HG03108 (cell line): ENCODE data around the gene GID8.

Source experiments
- ATAC-seq: cut with Tn5 transposase; IDR thresholded peaks from one replicate; pipeline ENCODE4 v1.9.1; 2021; ENCODE audit warnings: moderate library complexity; ENCODE audit not compliant: unreplicated experiment

The GID8 gene

DNA sequence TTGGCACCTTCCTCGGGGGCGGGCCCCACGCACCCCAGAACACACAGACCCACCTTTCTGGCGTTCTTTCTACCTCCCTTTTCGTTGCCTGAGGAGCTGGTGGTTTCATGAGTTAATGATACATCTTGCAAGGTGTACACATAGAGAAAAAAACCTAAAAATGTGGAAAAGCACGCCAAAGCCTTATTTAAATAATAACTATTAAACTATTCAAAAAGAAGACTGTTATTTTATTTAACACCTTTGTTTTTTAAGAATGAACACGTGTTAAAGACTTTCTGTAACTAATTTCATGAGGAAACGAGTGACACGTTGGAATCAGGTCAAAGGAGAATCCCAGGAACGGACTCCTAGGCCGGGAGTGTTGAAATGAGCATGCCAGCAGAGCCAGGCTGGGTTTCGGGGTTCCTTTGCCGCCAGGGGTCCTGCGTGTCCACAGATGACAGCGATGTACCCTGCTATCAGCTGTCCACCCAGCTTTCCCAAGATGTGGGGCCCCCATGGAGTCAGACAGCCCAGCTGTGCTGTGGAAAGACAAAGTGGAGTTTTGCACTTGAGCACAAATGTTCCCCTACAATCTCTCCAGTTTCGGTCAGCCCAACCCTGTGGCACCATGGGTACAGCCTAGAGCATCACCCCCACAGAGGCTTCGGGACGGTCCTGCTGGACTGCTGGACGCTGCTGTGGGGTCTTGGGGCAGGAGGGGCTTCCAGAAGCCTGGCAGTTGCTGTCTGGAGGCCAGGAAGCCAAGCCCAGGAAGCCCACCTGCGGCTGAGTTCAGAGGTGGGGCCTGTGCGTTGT lies 30.6 kb downstream of the GID8 start:
- no peak for ATAC-seq

DNA sequence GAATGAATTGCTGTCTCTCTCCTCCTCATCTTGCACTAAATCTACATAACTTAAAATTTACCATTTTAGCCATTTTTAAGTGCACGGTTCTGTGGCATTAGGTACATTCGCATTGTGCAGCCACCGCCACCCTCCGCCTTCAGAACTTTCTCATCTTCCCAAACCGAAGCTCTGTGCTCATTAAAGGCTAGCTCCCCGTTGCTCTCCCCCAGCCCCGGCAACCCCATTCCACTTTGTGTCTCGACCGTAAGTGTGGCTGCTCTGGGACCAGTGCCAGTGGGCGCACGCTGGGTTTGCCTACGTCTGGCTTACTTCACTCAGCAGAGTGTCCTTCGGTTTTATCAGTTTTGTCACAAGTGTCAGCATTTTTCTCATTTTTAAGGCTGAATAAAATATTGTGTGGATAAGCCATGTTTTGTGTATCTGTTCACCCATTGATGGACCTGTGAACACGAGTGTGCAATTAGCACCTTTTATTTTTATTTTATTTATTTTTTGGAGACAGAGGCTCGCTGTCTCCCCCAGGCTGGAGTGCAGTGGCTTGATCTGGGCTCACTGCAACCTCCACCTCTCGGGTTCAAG lies 31.3 kb downstream of the GID8 start:
- ATAC-seq = no peak

GRCh38 chr20:62969939-62970306 lies 32.0 kb downstream of the GID8 start:
- no peak for ATAC-seq

DNA sequence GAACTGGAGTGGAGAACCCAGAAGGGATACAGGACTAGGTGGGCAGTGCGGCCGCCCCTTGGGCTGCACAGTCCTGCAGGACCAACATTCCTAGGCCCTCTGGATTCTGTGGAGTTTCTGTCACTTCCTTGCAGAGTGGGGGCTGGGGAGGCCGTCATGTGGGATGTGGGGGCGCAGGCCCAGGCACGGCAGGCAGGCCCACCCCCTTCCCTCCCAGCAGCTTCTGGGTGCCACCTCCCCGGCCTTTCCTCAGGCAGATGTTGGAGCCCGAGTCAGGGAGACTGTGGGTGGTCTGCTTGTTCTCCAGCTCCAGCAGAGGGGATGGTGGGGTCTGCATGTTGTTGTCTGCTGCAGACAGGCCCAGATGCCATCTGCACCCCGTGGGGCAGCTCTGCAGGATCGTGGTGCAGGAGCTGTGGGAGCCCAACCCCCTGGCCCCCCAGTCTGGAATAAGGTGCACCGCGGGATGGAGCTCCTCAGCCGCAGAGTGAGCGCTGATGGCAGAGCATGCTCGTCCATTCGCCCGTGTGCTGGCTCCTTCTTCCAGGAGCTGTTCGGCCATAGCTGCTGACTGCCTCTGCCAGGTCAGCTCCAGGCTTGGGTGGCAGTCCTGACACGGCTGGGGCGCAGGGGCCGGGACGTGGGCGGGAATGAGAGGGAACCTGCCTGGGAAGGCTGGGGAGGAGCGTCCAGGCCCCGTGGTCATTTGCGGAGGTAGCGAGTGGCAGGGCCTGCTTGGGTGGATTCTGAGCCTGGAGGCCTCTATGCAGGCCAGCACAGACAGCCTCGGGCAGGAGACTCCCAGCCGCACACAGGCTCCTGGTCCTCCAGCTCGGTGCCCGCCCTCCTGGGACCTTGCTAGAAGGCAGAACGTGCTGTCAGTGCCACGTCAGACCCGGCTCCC lies 32.6 kb downstream of the GID8 start:
- ATAC-seq = no peak

DNA sequence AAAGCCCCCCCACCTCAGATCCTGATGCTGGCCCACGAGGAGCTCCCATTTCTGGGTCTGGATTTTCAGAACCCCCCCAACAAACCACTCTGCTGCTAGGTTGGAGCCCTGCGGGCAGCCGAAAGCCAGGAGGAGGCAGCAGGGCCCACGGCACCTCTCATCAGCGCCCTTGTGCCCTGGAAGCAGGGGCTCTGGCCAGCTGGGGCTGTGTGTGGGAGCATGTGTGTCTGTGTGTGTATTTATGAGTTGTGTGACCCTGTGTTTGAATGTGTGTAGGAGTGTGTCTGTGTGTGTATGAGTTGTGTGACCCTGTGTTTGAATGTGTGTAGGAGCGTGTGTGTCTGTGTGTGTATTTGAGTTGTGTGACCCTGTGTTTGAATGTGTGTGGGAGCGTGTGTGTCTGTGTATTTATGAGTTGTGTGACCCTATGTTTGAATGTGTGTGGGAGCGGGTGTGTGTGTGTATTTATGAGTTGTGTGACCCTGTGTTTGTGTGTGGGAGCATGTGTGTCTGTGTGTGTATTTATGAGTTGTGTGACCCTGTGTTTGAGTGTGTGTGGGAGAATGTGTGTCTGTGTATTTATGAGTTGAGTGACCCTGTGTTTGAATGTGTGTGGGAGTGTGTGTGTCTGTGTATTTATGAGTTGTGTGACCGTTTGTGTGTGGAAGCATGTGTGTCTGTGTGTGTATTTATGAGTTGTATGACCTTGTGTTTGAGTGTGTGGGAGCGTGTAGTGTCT lies 33.4 kb downstream of the GID8 start:
- no peak for ATAC-seq

- ATAC-seq = peak; percentile 79
Observed at GRCh38 chr20:62971950-62972844, 34.2 kb downstream of the GID8 start.

- ATAC-seq = no peak
Observed at GRCh38 chr20:62972845-62973745, 35.1 kb downstream of the GID8 start.

DNA sequence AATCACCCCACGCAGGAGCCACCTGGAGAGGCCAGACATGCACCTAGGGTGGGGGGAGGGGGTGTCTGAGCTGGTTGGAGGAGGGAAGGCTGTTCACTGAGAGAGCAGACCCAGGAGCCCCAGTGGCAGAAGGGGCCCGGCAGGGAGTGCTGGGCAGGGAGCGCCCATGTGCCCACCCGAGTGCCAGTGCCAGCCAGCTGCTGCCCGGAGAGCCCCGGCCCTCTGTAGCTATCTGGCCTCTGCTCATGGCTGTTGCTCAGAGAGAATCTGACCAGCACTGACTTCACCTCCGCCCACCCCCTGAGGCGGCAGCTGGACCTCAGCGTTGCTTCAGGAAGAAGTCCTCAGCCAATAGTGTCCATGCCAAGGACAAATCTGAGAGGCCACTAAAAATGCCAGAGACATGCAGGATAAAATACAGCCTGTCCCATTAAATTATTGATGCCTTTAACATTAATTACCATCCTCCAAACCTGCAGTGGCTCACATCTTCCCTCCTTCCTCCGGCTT lies 37.4 kb downstream of the GID8 start:
- ATAC-seq = no peak

DNA sequence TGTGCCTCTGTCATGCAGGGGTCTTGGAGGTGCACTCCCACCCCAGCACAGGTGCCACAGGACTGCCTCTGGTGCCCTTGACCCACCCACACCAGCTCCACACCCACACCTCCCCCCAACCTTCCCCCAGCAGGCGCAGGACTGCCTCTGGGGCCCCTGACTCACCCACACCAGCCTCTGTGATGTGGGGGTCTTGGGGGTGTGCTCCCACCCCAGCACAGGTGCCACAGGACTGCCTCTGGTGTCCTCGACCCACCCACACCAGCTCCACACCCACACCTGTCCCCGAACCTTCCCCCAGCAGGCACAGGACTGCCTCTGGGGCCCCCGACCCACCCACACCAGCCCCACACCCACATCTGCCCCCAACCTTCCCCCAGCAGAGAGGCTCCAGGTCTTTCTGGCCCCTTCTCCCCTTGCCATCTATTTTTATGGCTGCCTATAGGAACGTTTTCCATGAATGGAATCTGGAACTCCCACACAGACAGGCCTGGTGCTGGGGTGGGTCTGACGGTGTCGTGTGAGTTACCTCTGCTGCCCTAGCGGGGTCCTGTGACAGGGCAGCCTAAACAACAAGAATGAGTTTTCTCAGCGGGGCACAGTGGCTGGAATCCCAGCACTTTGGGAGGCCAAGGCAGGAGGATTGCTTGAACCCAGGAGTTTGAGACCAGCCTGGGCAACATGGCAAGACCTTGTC lies 38.0 kb downstream of the GID8 start:
- no peak for ATAC-seq

- no peak for ATAC-seq
Observed at GRCh38 chr20:62976886-62977285, 38.9 kb downstream of the GID8 start.

DNA sequence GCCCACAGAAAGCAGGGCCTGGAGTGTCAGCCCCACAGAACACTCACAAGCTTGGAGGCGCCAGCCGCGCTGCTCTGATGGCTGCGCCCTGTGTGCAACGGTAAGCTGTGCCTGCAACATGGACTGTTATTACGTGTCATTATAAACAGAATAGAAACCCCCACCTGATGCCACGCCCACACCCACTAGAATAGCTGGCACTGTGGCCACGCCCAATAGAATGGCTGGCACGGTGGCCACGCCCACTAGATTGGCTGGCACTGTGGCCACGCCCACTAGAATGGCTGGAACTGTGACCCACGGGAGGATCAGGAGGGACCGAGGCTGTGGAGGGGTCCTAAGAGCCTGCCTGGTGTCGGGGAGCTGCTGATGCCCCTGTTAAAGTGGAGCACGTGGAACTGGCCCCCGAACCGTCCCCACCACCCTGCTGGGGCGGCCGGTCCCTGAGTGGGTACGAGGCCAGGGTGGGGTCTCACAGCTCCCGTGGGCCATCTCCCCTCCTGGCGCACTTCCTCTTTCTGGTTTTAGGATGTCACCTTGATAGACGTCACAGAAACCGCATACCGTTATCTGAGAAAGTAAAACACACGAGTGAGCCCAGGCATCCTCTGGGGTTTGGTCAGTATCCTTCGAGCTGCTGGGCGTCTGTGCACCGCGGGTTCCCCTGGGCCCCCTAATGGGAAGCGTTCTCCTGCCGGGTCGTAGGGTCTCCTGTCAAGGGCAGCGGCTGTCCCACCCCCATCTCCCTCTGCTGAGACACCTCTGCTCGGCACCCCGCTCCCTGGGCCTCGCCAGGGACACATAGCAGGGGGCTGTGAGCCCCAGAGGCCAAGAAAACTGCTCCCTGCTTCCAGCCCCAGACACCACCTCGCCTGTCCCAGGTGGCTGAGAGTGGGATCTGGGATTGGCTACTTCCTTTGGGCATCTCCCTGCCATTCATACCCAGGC lies 39.9 kb downstream of the GID8 start:
- ATAC-seq = peak; percentile 52

GRCh38 chr20:62978561-62978943 lies 40.6 kb downstream of the GID8 start:
- ATAC-seq = no peak

DNA sequence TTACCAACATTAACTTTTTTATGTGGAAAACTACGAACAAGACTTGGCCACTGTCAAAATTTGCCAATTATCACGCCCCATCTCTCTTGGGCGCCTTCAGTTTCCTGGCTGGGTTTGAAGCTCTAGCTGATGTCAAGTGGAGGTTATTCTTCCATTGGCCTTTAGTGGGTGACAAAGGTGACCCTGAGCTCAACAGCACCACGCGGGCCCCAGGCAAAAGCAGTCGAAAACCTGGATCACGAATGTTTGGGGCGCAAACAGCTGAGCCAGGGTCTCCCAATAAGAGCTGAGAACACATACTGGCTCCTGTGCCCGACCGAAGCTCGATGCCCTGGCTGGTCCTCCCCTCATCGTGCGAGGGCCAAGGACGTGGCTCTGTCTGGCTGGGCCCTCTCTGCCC lies 41.4 kb downstream of the GID8 start:
- ATAC-seq = no peak

DNA sequence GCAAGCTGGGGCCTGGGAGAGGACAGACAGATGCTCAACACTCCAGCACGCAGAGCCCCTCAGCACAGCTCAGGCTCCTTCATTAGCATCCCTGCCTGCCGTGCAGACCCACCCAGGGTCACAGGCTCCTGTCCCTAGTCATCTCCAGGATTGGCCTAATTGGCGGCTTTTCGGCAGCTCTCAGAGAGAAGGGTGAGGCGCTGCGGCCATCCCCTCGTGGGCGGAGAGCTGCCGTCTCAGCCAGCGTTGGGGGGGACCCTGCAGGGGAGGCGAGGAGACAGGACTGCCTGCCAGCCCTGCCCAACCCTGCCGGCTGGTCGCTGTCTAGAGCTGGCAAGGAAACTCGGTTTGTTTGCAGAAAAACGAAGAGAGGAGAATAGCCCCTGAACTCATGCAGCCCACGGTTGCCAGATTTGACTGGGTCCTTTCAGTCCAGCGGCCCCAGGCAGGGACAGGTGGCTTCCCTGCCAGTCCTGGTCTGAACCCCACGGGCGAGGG lies 42.0 kb downstream of the GID8 start:
- ATAC-seq = no peak

DNA sequence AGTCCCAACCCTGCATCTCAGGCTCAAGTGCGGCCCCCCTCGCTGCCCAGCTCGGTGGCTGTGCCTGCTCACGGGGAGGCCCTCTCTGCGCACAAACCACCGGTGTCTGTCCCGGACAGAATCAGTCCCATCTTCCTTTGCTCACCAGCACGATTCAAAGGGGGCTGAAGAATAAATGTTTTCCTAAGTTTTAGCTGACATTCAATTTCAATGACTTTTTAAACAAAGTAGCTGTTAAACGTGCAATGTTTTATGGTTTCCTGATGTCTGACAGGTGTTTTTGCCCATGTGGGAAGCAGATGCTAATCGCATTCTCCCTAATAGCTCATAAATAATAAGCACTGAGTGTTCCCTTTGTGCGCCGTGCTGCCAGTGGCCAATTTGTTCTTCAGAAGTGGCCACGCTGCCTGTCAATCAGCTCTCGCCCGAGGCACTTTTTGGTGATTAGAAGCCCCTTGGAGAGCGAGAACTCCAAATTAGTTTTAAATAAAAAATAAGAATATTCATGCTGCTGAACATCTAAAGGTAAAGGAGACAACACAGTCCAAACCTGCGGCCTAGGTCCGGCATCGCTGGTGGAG lies 42.5 kb downstream of the GID8 start:
- ATAC-seq = no peak

DNA sequence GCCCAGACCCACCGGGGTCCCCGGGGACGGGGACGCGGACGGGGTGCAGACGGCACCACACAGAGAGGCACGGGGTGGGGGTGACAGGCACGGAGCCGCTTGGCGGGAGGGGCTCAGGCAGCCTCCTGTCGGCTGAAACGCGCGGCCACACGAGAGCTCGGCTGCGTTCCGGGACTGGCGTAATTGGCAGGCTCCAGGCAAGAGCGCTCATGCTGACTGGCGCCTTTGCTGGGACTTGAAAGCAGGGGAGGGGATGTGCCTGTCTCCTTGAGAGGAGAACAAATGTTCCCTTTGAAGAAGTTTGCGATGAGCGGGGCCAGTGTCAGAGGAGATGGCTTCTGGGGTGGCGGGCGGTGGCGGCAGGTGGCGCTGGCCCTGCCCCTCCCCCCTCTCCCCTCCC lies 43.0 kb downstream of the GID8 start:
- ATAC-seq = no peak
